Effector CD4-positive, alpha-beta T cell (primary cell): ENCODE data around the gene EDNRA.

Experiments
- DNase-seq: peaks from one replicate; pipeline ENCODE4 v3.0.0-alpha.2; 2020

EDNRA gene

DNA sequence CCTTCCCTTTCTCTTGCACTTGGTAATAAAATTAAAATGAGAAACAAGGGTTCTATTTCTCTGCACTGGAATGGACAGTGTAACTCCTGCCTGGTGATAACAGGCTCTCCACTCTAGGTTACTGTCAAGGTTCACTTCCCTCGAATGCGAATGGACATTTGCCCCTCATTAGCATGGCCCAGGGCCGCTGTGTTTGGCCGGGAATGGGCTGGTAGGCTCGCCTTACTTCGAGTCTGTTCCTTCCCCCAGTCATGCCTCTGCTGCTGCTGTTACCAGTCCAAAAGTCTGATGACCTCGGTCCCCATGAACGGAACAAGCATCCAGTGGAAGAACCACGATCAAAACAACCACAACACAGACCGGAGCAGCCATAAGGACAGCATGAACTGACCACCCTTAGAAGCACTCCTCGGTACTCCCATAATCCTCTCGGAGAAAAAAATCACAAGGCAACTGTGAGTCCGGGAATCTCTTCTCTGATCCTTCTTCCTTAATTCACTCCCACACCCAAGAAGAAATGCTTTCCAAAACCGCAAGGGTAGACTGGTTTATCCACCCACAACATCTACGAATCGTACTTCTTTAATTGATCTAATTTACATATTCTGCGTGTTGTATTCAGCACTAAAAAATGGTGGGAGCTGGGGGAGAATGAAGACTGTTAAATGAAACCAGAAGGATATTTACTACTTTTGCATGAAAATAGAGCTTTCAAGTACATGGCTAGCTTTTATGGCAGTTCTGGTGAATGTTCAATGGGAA is 61.5 kb downstream of the EDNRA start:
- DNase-seq: no peak

DNA sequence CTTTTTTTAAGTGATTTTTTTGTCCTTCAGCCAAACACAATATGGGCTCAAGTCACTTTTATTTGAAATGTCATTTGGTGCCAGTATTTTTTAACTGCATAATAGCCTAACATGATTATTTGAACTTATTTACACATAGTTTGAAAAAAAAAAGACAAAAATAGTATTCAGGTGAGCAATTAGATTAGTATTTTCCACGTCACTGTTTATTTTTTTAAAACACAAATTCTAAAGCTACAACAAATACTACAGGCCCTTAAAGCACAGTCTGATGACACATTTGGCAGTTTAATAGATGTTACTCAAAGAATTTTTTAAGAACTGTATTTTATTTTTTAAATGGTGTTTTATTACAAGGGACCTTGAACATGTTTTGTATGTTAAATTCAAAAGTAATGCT is 62.1 kb downstream of the EDNRA start:
- DNase-seq: no peak

DNA sequence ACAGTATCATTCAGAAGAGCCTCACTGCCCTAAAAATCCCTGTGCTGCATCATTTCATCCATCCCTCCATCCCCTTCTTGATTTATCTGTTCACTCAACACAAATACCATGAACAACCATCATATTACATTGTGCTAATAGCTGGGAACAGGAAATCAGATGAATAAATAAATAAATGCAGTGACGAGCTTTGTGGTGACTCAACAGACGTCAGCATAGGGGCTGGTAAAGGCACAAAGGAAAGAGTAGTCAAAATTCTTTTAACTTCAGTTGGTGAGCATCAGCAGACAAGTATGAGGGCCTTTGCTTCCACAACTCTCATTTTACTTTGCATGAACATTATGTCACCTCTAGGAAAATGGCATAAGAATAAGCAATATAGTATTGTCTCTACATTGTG is 65.5 kb downstream of the EDNRA start:
- DNase-seq: no peak

DNA sequence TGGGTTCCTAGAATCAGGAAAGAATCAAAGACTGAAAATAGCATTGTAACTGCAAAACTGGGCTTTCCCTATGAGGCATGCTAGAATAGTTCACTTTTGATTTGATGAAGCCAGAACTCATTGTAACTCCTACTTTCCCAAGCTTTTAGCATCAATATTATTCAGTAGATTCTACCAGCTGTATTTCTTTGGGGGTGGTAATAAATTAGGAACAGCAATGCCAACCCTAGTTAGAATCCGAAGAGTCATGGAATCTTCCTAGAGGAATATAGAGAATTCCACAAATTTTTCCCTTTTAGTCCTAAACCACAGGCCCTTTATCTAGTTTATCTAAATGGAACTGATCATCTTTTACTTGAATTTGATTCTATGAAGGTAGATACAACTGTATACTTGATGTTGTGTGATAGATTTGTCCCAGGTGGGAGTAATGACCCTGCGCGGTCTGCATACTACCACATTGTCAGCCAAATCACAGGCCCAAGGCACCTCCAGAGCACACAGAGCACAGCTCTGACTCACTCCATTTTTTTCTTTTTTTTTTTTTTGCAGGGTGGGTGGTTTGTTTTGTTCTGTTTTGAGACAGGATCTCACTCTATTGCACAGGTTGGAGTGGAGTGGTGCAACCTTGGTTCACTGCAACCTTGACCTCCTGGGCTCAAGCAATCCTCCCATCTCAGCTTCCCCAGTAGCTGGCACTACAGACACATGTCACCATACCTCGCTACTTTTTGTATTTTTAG is 66.6 kb downstream of the EDNRA start:
- DNase-seq: no peak

DNA sequence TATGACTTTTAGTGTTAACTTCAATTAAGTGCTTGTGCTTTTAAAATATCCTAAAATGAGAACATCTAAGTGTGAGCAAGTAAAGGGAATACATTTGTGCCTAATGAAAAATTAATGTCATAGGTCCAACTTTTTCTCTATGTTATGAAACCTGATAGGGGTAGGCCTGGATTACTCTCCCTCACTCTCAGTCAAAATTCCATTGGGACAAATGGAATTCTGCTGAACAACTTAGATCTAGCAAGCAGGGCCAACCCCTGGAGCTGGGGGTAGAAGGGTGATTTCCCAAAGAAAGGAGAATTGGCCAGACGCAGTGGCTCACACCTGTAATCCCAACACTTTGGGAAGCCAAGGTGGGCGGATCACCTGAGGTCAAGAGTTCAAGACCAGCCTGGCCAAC is 67.4 kb downstream of the EDNRA start:
- DNase-seq: no peak

DNA sequence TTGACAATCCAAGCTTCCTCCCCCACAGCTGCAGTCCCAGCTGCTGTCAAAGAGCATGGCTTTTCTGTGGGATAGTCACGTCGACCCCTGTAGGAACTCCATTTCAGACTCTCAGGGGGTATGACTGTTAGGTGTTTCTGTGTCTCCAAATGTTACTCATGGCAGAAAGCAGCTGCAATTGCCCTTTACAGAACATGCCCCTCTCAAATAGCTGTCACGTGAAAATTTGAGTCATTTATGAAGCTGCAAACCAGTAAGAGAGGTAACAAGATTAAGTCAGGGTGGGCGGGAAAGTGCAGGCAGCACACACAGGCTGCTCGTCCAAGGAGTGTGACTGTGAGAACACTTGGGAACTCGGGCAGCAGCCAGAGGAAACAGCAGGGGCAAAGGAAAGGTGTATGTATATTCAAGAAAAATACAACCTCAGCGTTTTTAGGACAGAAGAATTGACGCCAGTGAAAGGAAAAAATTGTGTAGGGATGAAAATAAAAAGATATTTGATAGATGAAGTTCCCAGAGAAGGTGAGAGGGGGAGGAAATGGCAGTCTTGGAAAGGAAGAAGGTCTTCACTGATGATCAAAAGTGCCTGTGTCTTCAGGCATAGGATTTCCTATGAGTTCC is 69.8 kb downstream of the EDNRA start:
- no peak for DNase-seq

DNA sequence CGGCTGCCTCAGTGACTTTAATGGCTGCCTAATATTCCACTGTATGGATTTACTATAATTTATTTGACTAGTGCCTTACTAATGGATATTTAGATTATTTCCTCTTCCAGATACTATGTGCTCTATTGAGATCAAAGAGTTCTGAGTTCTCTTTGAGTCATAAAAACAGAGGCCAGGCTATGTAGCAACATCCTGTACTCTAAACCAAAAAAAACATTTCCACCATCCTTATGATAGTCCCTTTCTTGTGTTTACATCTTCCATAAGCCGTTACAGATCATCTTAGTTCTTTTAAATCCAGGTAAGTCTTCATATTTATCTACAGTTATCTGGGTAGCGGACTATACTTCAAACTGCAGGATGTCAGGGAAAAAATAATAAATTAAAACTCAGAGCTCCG is 79.7 kb downstream of the EDNRA start:
- no peak for DNase-seq

DNA sequence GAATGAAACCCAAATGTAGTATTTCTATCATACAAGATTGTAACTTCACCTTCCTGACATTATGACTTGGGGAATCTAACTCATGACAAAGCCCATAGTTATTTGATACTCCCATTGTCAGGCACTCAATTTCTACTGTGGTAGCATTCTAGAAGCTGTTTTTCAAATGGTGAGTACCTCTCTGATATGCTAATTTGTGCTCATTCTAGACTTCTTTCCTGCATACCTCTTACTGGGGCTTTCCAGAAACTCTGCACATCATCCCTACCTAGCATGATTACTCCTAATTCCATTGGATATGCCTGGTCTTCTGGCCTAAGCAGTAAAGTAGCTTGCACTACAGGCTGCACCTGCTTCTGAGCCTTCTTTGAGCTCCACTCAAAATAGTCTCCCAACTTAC is 85.9 kb downstream of the EDNRA start:
- no peak for DNase-seq

DNA sequence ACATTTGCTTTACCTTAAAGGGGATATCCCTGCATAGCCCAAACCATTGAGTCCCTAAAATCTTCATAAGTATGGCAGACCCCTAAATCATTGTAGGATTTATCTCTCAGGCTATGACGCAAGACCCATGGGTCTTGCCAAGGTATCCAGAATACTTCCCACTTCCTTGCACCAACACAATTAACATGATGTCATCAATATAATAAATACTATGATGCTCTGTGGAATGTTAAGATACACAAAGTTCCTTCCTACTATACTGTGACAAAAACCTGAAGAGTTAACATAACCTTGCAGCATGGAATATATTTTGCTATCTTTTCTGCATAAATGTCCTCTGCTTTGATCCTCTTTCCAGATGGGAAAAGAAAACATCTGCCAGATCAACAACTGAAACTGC is 86.4 kb downstream of the EDNRA start:
- DNase-seq: no peak

DNA sequence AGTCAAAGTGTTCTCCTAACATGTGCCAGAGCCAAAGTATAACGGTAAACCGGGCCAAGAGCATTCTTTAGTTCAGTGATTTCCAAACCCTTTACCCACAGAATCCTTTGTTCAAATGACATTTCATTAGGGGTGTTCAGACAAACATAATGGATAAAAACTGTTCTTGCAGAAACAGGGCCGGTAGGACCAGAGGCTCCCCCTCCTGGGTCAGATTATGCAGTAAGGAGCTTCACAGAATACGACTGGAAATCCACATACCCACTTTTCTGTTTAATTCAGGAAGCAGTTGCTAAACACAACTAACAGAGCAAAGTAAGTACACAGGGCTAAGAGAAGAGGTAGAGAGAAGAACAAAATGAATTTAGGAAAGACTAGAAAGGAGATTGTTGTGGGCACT is 89.7 kb downstream of the EDNRA start:
- no peak for DNase-seq

DNA sequence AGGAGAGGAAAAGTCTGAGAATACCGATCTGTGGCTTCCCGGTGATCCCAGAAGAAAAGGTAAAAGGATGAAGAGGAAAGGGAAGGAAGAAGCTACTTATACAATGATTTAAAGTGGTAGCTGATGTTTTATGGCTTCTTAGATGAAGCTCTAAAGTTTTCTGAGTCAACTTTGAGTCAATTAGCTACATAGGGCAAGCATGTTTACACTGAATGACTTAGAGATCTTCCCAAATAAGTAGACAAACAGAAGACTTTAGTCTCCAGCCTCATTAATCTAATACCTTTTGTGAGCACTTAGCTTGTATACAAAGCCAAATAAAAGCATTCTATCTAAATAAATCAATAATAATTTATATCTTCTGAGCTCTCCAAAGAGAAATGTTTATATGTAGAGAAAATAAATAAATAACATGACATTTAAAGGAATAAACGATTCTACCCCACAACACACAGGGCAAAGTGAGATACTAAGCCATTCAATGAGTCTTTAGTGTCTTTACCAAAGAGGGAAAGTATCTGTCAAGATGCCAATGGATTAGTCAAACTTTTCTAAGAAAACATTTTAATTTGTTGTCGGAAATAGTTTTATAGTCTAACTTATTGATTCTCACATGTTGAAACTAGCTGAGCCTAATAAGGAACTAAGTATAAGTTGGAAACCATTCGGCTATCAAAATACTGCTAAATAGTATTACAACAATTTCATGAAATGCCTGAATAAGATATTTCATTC is 90.3 kb downstream of the EDNRA start:
- no peak for DNase-seq

DNA sequence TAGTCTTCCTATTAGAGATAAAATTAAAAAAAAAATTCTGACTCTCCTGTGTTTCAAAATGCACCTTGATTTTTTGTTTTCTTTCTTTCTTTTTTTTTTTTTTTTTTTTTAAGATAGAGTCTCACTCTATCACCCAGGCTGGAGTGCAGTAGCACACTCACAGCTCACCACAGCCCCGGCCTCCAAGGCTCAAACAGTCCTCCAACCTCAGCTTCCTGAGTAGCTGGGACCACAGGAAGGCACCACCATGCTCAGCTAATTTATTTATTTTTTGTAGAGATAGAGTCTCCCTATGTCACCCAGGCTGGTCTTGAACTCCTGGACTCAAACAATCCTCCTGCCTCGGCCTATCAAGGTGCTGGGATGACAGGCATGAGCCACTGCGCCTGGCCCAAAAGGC is 95.2 kb downstream of the EDNRA start:
- DNase-seq: no peak

DNA sequence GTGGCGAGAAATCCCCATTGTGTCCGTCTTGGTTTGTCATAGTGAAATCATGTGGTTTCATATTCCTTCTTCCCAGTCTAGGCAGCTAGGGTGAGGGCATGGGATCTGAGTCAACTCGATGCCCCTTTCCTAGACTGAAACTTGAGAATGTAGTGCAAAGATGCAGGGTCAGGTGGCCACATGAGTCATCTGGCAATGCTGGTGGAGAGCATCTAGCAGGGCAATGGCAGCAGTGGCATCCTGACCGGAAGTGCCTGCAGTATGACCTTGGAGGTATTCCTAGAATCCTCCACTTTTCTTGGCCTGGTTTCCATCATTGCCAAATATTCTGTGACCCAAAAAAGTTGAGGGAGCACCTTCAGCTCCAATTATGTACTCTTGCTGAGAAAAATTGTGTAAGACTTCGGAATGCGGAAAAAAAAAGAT is 97.2 kb downstream of the EDNRA start:
- DNase-seq: no peak

DNA sequence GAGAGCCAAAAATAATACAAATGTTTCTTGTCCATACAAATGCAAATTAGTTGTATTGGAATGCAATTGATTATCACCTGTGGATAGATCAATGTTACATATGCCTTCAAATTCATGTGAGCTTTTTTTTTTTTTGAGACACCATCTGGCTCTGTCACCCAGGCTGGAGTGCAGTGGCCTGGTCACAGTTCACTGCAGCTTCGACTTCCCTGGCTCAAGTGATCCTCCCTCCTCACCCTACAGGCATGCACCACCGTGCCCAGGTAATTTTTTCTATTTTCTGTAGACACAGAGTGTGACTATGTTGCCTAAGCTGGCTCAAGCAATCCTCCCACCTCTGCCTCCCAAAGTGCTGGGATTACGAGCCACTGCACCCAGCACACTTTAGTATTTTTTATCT is 97.7 kb downstream of the EDNRA start:
- DNase-seq: no peak

DNA sequence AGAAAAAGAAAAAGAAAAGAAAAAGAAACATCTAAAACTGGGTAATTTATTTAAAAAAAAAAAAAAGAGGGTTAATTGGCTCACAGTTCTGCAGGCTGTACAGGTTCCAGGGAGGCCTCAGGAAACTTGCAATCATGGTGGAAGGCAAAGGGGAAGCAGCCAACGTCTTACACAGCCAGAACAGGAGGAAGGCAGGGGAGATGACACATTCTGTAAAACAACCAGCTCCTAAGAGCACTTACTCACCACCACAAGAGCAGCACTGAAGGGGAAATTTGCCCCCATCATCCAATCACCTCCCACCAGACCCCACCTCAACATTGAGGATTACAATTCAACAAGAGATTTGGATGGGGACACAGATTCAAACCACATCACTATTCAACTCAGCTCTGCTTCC is 99.5 kb downstream of the EDNRA start:
- no peak for DNase-seq

DNA sequence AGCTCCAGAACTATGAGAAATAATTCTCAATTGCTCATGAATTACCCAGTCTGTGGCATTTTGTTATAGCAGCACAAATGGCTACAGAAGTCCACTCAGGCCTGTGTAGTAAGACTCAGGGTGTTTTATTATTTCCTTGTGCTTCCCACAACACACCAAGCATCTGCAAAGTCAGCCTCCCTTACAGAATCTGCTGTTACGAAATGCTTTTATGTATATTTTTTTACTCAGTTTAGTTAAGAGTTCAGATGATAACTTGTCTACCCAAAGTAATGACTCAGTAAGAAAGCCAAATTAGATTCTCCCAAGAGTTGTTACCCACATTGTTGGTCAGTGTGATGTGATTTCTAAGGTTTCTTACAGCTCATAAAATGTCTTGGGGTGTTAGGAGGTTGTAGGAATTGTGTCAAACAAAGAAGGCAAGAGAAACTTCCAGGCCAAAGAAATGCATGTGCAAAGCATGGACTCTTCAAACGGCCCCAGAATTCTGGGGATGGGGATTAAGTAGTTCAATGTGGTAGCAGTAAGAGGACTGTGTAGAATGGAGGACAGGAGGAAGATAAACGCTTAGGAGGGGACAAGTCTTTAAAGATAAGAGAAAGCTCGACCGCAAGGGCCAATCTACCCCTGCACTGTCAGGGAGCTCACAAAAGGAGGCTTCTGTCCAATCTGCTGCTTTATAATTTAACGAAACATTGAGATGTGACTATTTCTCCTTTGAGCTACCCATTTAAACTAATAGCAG is 100.9 kb downstream of the EDNRA start:
- no peak for DNase-seq

DNA sequence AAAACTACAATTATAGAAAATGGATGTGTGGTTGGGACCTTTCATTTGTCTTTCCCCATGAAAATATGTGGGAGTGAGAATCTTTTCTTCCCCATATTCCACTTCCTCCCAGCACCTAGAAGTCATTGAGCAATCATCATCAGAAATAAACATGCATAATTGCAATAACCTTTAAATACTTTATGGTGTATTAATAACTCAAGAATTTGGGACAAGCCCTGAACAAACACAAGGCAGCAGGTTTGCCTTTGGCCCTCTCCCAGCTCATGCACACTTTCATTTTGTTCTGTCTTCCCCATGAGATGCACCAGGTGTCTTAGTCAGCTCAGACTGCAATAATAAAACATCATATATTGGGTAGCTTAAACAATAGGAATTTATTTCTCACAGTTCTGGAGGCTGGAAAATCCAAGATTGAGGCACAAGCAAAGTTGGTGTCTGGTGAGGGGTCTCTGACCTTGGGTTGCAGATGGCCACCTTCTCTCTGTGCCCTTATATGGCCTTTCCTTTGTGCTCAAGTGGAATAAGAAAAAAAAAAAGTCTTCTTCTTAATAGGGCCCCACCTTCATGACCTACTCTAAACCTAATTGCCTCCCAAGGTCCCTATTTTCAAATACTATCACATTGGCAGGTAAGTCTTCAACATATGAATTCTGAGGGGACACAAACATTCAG is 101.6 kb downstream of the EDNRA start:
- no peak for DNase-seq

DNA sequence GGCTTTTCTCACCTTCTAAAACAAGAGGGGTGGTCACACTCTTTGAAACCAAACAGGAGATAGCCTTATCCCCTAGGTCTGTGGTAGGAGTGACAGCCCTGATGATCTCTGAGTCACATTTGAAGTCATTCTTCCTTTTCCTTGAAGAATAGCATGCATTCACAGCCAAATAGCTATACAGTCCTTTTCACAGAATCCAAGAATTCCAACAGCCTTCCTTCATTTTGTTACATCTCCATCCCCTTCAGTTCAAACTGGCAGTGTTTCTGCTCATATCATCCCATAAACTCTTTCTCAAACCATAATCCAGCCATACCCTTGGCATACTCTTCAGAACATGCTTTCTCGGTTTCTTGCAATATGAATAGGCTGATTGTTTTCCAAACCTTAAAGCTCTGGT is 103.0 kb downstream of the EDNRA start:
- no peak for DNase-seq

DNA sequence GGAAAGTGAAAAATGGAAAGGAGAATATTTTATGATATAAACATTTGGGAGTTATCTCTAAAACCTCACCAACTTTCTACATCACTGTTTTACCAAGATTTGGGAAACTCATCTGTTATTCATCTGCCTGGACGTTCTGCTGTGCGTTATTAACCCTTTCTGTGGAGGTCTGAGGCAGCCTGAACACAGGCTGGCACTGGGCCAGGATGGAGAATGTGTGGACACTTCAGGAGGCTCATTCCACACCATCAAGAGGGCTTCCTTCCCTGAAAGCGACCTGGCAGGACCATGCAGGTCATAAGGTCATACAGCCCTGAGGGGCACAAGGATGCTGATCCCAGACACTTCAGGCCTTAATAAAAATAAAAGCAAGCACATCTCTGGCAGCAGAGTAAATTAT is 105.1 kb downstream of the EDNRA start:
- no peak for DNase-seq

DNA sequence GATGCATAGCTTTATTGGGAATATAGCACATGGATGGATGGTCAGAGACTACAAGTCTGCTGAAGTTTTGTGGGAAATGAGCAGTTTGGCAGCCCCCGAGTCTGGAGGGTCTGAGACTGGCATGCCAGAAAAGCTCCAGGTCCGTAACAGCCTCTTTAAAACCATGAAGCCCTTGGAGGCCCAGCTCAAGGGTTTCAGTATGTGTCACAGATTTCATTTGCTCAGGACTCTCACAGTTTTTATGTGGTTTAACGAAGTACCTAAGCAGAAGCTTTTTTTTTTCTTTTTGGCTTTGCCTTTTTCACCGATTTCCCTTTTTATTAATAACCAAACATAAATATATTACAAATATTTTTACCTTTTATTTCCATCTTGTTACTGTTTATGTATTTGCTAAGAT is 105.7 kb downstream of the EDNRA start:
- no peak for DNase-seq

DNA sequence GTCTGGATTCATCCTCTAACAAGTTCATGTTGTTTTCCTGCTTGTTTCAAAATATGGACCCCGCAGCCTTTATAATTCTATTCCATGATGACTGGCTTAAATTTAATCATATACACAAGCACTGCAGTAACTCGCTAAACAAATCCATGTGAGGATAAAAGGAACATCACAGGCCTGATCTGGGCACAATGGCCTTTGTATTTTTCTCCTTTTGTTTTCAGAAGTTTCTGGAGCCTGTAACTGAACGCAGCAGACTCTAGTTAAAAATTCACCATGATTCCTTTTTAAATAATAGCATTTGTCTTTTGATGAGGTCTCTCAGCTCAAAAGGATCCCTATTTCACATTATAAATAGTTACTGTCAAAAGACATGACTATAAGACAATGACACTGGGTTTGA is 106.1 kb downstream of the EDNRA start:
- DNase-seq: no peak

DNA sequence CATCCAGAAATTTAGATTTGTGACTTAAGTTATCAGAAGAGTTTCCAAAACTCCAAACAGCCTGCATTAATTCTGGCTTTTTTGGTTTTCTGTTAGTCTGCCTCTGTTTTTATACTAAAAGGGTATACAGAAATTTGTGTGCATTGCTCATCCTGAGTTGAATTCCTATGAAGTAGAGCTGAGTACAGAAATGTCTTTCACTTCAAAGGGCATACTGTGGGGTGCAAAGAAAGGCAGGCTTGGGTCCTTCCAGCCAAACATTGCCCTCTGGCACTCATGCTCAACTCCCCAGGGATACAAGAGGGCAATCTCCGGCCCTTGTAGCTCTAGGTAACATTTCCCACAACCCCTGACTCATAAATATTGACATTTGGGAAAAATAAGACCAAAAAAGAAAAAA is 108.7 kb downstream of the EDNRA start:
- no peak for DNase-seq
